Measurements from ENCODE around the gene LEMD1.
"Not testable (repeated sequence)": the region's sequence is repeated elsewhere in the genome, so short reads cannot be mapped to it uniquely, and the experiment has no call there.

The LEMD1 gene

GRCh38 chr1:205392650-205393049, 29.2 kb downstream of the LEMD1 start:
- H3K27ac ChIP-seq (ENCODE audit: low read length), result no peak overlapping the region
- H3K9me3 ChIP-seq (replicated peaks; ENCODE audit: insufficient read depth, low read length), result no peaks in the 10 kb centered on the region
- no peaks in the 10 kb centered on the region for H4K20me1 ChIP-seq (ENCODE audit: insufficient read depth, low read length)
- no peaks in the 10 kb centered on the region for H3K79me2 ChIP-seq (ENCODE audit: low read length)
- H2AFZ ChIP-seq (ENCODE audit: low read length), result no peak overlapping the region
- peaks cover 12% of the 10 kb centered on the region; the same call in 1 of the 2 replicates for H3K27me3 ChIP-seq (replicated peaks; ENCODE audit: insufficient read depth, low read length)
- no peak for DNase-seq
- H3K4me3 ChIP-seq (ENCODE audit: low read length), result no peak overlapping the region
- no peak overlapping the region for H3K4me2 ChIP-seq (ENCODE audit: low read depth, low read length)
- TF ChIP-seq CTCF (IDR thresholded peaks at IDR 0.05; ENCODE audit: low read length), result no peak
- no peak for TF ChIP-seq EZH2 (optimal IDR thresholded peaks at IDR 0.05; ENCODE audit: low read depth, low read length)
- no peak for TF ChIP-seq EZH2phosphoT487 (IDR thresholded peaks at IDR 0.05; ENCODE audit: low read length)
- no peaks in the 10 kb centered on the region for H3K9me2 ChIP-seq (replicated peaks; ENCODE audit: insufficient read depth, low read length)
- H3F3A ChIP-seq (ENCODE audit: insufficient read depth, low read length), result no peaks in the 10 kb centered on the region
- H3K9ac ChIP-seq (ENCODE audit: low read length), result no peak overlapping the region
- no peaks in the 10 kb centered on the region for H3K4me1 ChIP-seq (ENCODE audit: low read length)
- no peaks in the 10 kb centered on the region for H3K36me3 ChIP-seq (replicated peaks; ENCODE audit: insufficient read depth, low read length)

- no peaks in the 10 kb centered on the region for H3F3A ChIP-seq (ENCODE audit: insufficient read depth, low read length)
- no peak overlapping the region for H2AFZ ChIP-seq (ENCODE audit: low read length)
- no peak overlapping the region for H3K27ac ChIP-seq (ENCODE audit: low read length)
- no peaks in the 10 kb centered on the region for H3K36me3 ChIP-seq (replicated peaks; ENCODE audit: insufficient read depth, low read length)
- no peaks in the 10 kb centered on the region for H3K4me1 ChIP-seq (ENCODE audit: low read length)
- H4K20me1 ChIP-seq (ENCODE audit: insufficient read depth, low read length), result no peaks in the 10 kb centered on the region
- no peak overlapping the region for H3K9ac ChIP-seq (ENCODE audit: low read length)
- no peak for DNase-seq
- H3K9me2 ChIP-seq (replicated peaks; ENCODE audit: insufficient read depth, low read length), result no peaks in the 10 kb centered on the region
- no peaks in the 10 kb centered on the region for H3K9me3 ChIP-seq (replicated peaks; ENCODE audit: insufficient read depth, low read length)
- no peak overlapping the region for H3K4me3 ChIP-seq (ENCODE audit: low read length)
- H3K79me2 ChIP-seq (ENCODE audit: low read length), result no peaks in the 10 kb centered on the region
- peaks cover 8% of the 10 kb centered on the region; the same call in 1 of the 2 replicates for H3K27me3 ChIP-seq (replicated peaks; ENCODE audit: insufficient read depth, low read length)
- H3K4me2 ChIP-seq (ENCODE audit: low read depth, low read length), result no peak overlapping the region
- TF ChIP-seq EZH2 (optimal IDR thresholded peaks at IDR 0.05; ENCODE audit: low read depth, low read length), result no peak
- no peak for TF ChIP-seq EZH2phosphoT487 (IDR thresholded peaks at IDR 0.05; ENCODE audit: low read length)
- TF ChIP-seq CTCF (IDR thresholded peaks at IDR 0.05; ENCODE audit: low read length), result no peak
These were observed 30.5 kb downstream of the LEMD1 start for GRCh38 chr1:205391386-205391785.

- Histone ChIP-seq H3K9me2 (replicated peaks; ENCODE audit: insufficient read depth, low read length) (no peaks in the 10 kb centered on the region), H3K79me2 (ENCODE audit: low read length) (no peaks in the 10 kb centered on the region), H3K4me1 (ENCODE audit: low read length) (no peaks in the 10 kb centered on the region), H3K36me3 (replicated peaks; ENCODE audit: insufficient read depth, low read length) (no peaks in the 10 kb centered on the region), H3K27ac (ENCODE audit: low read length) (no peak overlapping the region), H3K27me3 (replicated peaks; ENCODE audit: insufficient read depth, low read length) (0 out of 2 replicates have a peak, but pooled peaks cover 4% of the 10 kb centered on the region), H3F3A (ENCODE audit: insufficient read depth, low read length) (no peaks in the 10 kb centered on the region), H2AFZ (ENCODE audit: low read length) (no peak overlapping the region), H4K20me1 (ENCODE audit: insufficient read depth, low read length) (no peaks in the 10 kb centered on the region), H3K4me3 (ENCODE audit: low read length) (no peak overlapping the region), H3K4me2 (ENCODE audit: low read depth, low read length) (no peak overlapping the region), H3K9me3 (replicated peaks; ENCODE audit: insufficient read depth, low read length) (no peaks in the 10 kb centered on the region), H3K9ac (ENCODE audit: low read length) (no peak overlapping the region)
- DNase-seq, result no peak
- TF ChIP-seq EZH2 (optimal IDR thresholded peaks at IDR 0.05; ENCODE audit: low read depth, low read length) (no peak), EZH2phosphoT487 (IDR thresholded peaks at IDR 0.05; ENCODE audit: low read length) (no peak), CTCF (IDR thresholded peaks at IDR 0.05; ENCODE audit: low read length) (no peak)
These were observed 34.0 kb downstream of the LEMD1 start for GRCh38 chr1:205387845-205388244.

GRCh38 chr1:205382990-205383389, 38.9 kb downstream of the LEMD1 start:
- H3K36me3 ChIP-seq (replicated peaks; ENCODE audit: insufficient read depth, low read length); H3K79me2 ChIP-seq (ENCODE audit: low read length); H3K9me2 ChIP-seq (replicated peaks; ENCODE audit: insufficient read depth, low read length); H2AFZ ChIP-seq (ENCODE audit: low read length); H3K9me3 ChIP-seq (replicated peaks; ENCODE audit: insufficient read depth, low read length); H3K4me2 ChIP-seq (ENCODE audit: low read depth, low read length); H3K27me3 ChIP-seq (replicated peaks; ENCODE audit: insufficient read depth, low read length); DNase-seq; H4K20me1 ChIP-seq (ENCODE audit: insufficient read depth, low read length); H3F3A ChIP-seq (ENCODE audit: insufficient read depth, low read length); H3K9ac ChIP-seq (ENCODE audit: low read length); H3K4me3 ChIP-seq (ENCODE audit: low read length); H3K27ac ChIP-seq (ENCODE audit: low read length): not testable (repeated sequence)
- H3K4me1 ChIP-seq (ENCODE audit: low read length), result peaks cover 11% of the 10 kb centered on the region
